Loucy (cell line): Measurements from ENCODE around the gene TRAPPC5.

Source experiments
- CTCF ChIP-seq: fragments of 200-600 bp; sonication (generic); conservative IDR thresholded peaks from 2 replicates; pipeline ENCODE4 v1.5.1; 2014; ENCODE audit warnings: mild to moderate bottlenecking, antibody characterized with exemption, low read length
- EZH2phosphoT487 ChIP-seq: fragments of 200-600 bp; IDR thresholded peaks from 2 replicates; pipeline ENCODE4 v1.6.1; 2018; ENCODE audit warnings: antibody characterized with exemption, mild to moderate bottlenecking, moderate library complexity, borderline replicate concordance

- no peak for TF ChIP-seq CTCF
- no peak for TF ChIP-seq EZH2phosphoT487
Measured at GRCh38 chr19:7645163-7645562, 35.5 kb upstream of the TRAPPC5 start.
